ENCODE measurements around the gene OTOA.
"Not testable (repeated sequence)": the region's sequence is repeated elsewhere in the genome, so short reads cannot be mapped to it uniquely, and the experiment has no call there.

DNA sequence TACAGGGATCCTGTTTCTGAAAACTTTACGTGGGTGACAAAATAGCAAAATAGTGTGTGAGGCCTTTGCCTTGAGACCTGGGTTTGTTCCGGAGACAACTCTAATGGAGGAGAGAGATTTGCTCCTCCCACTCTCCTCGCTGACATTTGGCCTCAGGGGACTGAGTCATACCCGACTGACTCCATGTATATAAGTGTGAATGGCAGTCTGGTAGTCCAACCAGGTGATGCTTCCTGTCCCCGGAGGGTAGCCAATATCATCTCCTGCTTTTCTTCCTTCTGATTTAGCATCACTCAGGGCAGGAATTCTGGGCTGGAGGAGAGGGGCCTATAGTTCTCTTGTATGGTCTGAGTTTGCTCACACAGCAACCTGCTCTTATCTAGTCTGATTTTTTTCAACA, 106.8 kb downstream of the OTOA start:
- TF ChIP-seq CTCF, POLR2AphosphoS5, POLR2A (IDR thresholded peaks at IDR 0.05): not testable (repeated sequence)
